HL-60 (cell line): ENCODE results near the gene ATRN.

Source experiments
- DNase-seq, 2 experiments: peaks; one replicate each; pipeline ENCODE4 v3.0.0-alpha.2; 2010 to 2020; ENCODE audit warnings: low read depth in 1 of 2, low spot score in 1 of 2
- H3K27ac ChIP-seq: fragments of 250-450 bp; sonication (Bioruptor Pico); replicated peaks from 2 replicates; pipeline ENCODE4 v1.5.1; 2020; ENCODE audit warnings: mild to moderate bottlenecking, moderate library complexity
- H3K27me3 ChIP-seq: fragments of 250-450 bp; sonication (Bioruptor Pico); 2 replicates; pipeline ENCODE4 v1.5.1; 2021; ENCODE audit warnings: mild to moderate bottlenecking, moderate library complexity; ENCODE audit not compliant: insufficient read depth, poor library complexity, severe bottlenecking
- H3K4me3 ChIP-seq: replicated peaks from 2 replicates; pipeline ENCODE4 v1.5.1; 2011; ENCODE audit warnings: mild to moderate bottlenecking, control low read depth, low read length; ENCODE audit not compliant: insufficient read depth
- CTCF ChIP-seq: IDR thresholded peaks from one replicate; pipeline ENCODE4 v1.5.1; 2011; ENCODE audit warnings: low read length, control low read depth, inconsistent platforms; ENCODE audit not compliant: insufficient read depth
- GABPA ChIP-seq: IDR thresholded peaks from 2 replicates; pipeline ENCODE4 v1.6.1; 2012; ENCODE audit warnings: low read depth
- POLR2AphosphoS5 ChIP-seq: IDR thresholded peaks from 2 replicates; pipeline ENCODE4 v1.6.1; 2012; ENCODE audit warnings: low read depth
- REST ChIP-seq: IDR thresholded peaks from 2 replicates; pipeline ENCODE4 v1.6.1; 2012; ENCODE audit warnings: low read depth; ENCODE audit not compliant: insufficient replicate concordance
- SPI1 ChIP-seq: IDR thresholded peaks from 2 replicates; pipeline ENCODE4 v1.6.1; 2012; ENCODE audit warnings: low read depth, mild to moderate bottlenecking, borderline replicate concordance

The ATRN gene

GRCh38 chr20:3577366-3577765 lies 106.5 kb downstream of the ATRN start:
- TF ChIP-seq GABPA (no peak), SPI1 (no peak), CTCF (no peak), POLR2AphosphoS5 (no peak), REST (no peak)

GRCh38 chr20:3580412-3580811 lies 109.6 kb downstream of the ATRN start:
- TF ChIP-seq GABPA (no peak), CTCF (no peak), POLR2AphosphoS5 (no peak)
- no peak overlapping the region for H3K27ac ChIP-seq
- H3K27me3 ChIP-seq = no peaks in the 10 kb centered on the region
- H3K4me3 ChIP-seq = no peak overlapping the region
- DNase-seq = no peak

More at GRCh38 chr20:3577366-3577765, 106.5 kb downstream of the ATRN start:
- H3K4me3 ChIP-seq = no peak overlapping the region
- no peaks in the 10 kb centered on the region for H3K27me3 ChIP-seq
- DNase-seq = no peak
- no peak overlapping the region for H3K27ac ChIP-seq

- no peak for DNase-seq
- no peak for TF ChIP-seq CTCF
- no peak for TF ChIP-seq GABPA
- TF ChIP-seq REST = no peak
- no peak for TF ChIP-seq POLR2AphosphoS5
- TF ChIP-seq SPI1 = no peak
- no peaks in the 10 kb centered on the region for H3K27me3 ChIP-seq
- no peak overlapping the region for H3K27ac ChIP-seq
- H3K4me3 ChIP-seq = no peak overlapping the region
Observed at GRCh38 chr20:3583765-3584164, 112.9 kb downstream of the ATRN start.

GRCh38 chr20:3586093-3586492 lies 115.3 kb downstream of the ATRN start:
- H3K27me3 ChIP-seq = no peaks in the 10 kb centered on the region
- DNase-seq = no peak
- no peak for TF ChIP-seq GABPA
- TF ChIP-seq REST = no peak
- no peak for TF ChIP-seq SPI1
- no peak for TF ChIP-seq POLR2AphosphoS5
- no peak for TF ChIP-seq CTCF
- H3K4me3 ChIP-seq = no peak overlapping the region
- no peak overlapping the region for H3K27ac ChIP-seq
